OCI-LY1 (cell line): ENCODE data around the gene LASP1NB.

ENCODE experiments used
- H2AFZ ChIP-seq: fragments of 200-600 bp; sonication (generic), shearing (Covaris generic); 2 replicates; pipeline ENCODE4 v1.6.0; 2014; ENCODE audit warnings: antibody characterized with exemption, mild to moderate bottlenecking, low read length
- H3F3A ChIP-seq: fragments of 200-600 bp; sonication (generic), shearing (Covaris generic); 2 replicates; pipeline ENCODE4 v1.6.0; 2014; ENCODE audit warnings: mild to moderate bottlenecking, antibody characterized with exemption, low read length, moderate library complexity; ENCODE audit not compliant: insufficient read depth
- H3K27ac ChIP-seq: fragments of 200-600 bp; sonication (generic); 2 replicates; pipeline ENCODE4 v1.5.1; 2014; ENCODE audit warnings: low read length, mixed run types, mild to moderate bottlenecking, low read depth; ENCODE audit not compliant: poor library complexity, severe bottlenecking
- H3K27me3 ChIP-seq: fragments of 200-600 bp; sonication (generic); 2 replicates; pipeline ENCODE4 v1.6.0; 2014; ENCODE audit warnings: antibody characterized with exemption, mild to moderate bottlenecking, low read length, moderate library complexity; ENCODE audit not compliant: insufficient read depth
- H3K36me3 ChIP-seq: fragments of 200-600 bp; sonication (generic); 2 replicates; pipeline ENCODE4 v1.6.1; 2014; ENCODE audit warnings: mild to moderate bottlenecking, antibody characterized with exemption, low read length, moderate library complexity, mixed read lengths; ENCODE audit not compliant: insufficient read depth
- H3K4me1 ChIP-seq: fragments of 200-600 bp; sonication (generic); 2 replicates; pipeline ENCODE4 v1.5.1; 2014; ENCODE audit warnings: mild to moderate bottlenecking, low read length, moderate library complexity; ENCODE audit not compliant: insufficient read depth, severe bottlenecking
- H3K4me2 ChIP-seq: fragments of 200-600 bp; sonication (generic), shearing (Covaris generic); 2 replicates; pipeline ENCODE4 v1.6.1; 2014; ENCODE audit warnings: low read length
- H3K4me3 ChIP-seq: fragments of 200-600 bp; sonication (generic); 2 replicates; pipeline ENCODE4 v1.5.1; 2014; ENCODE audit warnings: low read length, low read depth, mild to moderate bottlenecking, mixed read lengths; ENCODE audit not compliant: poor library complexity, severe bottlenecking
- H3K79me2 ChIP-seq: fragments of 200-600 bp; shearing (Covaris generic); 2 replicates; pipeline ENCODE4 v1.6.1; 2016; ENCODE audit warnings: mixed run types, low read length, mixed read lengths; ENCODE audit not compliant: insufficient read depth
- H3K9ac ChIP-seq: fragments of 200-600 bp; sonication (generic), shearing (Covaris generic); 2 replicates; pipeline ENCODE4 v1.6.1; 2014; ENCODE audit warnings: mild to moderate bottlenecking, low read length, mixed read lengths
- H3K9me2 ChIP-seq: fragments of 200-600 bp; sonication (generic), shearing (Covaris generic); 2 replicates; pipeline ENCODE4 v1.6.1; 2014; ENCODE audit warnings: low read depth, mild to moderate bottlenecking, low read length, mixed read lengths
- H3K9me3 ChIP-seq: fragments of 200-600 bp; shearing (Covaris generic); 2 replicates; pipeline ENCODE4 v1.6.1; 2014; ENCODE audit warnings: low read length, mixed read lengths
- H4K20me1 ChIP-seq: fragments of 200-600 bp; sonication (generic), shearing (Covaris generic); 2 replicates; pipeline ENCODE4 v1.6.0; 2016; ENCODE audit warnings: mild to moderate bottlenecking, low read length; ENCODE audit not compliant: insufficient read depth
- CTCF ChIP-seq: fragments of 200-600 bp; sonication (generic), shearing (Covaris generic); IDR thresholded peaks from 2 replicates; pipeline ENCODE4 v1.5.1; 2017; ENCODE audit warnings: mild to moderate bottlenecking, antibody characterized with exemption, low read length, moderate library complexity, mixed read lengths
- EZH2 ChIP-seq: fragments of 200-600 bp; sonication (generic), shearing (Covaris generic); IDR thresholded peaks from 2 replicates; pipeline ENCODE4 v1.8.0; 2017; ENCODE audit warnings: borderline replicate concordance, mixed run types, mild to moderate bottlenecking, antibody characterized with exemption, low read length, moderate library complexity, mixed read lengths

LASP1NB gene

GRCh38 chr17:38893113-38893512 is 32.3 kb upstream of the LASP1NB start:
- Histone ChIP-seq H3F3A (no peaks in the 10 kb centered on the region), H3K4me2 (no peak overlapping the region; the same call in 1 of the 2 replicates), H3K9ac (no peak overlapping the region), H3K27ac (peak overlapping the region; percentile 92), H3K27me3 (no peaks in the 10 kb centered on the region), H3K9me2 (no peaks in the 10 kb centered on the region), H4K20me1 (no peaks in the 10 kb centered on the region), H3K4me1 (peaks cover 55% of the 10 kb centered on the region), H2AFZ (no peak overlapping the region), H3K79me2 (no peaks in the 10 kb centered on the region), H3K36me3 (peaks cover 54% of the 10 kb centered on the region; the same call in 1 of the 2 replicates), H3K4me3 (no peak overlapping the region), H3K9me3 (no peaks in the 10 kb centered on the region)
- TF ChIP-seq CTCF (no peak), EZH2 (no peak)

- Histone ChIP-seq H4K20me1 (no peaks in the 10 kb centered on the region), H3K36me3 (peaks cover 54% of the 10 kb centered on the region; the same call in 1 of the 2 replicates), H3K4me1 (peaks cover 60% of the 10 kb centered on the region), H3K27me3 (no peaks in the 10 kb centered on the region), H3K9me3 (no peaks in the 10 kb centered on the region), H3K9ac (no peak overlapping the region), H3K27ac (peak overlapping the region; percentile 92), H3F3A (no peaks in the 10 kb centered on the region), H3K4me3 (no peak overlapping the region), H3K4me2 (no peak overlapping the region), H2AFZ (no peak overlapping the region), H3K79me2 (no peaks in the 10 kb centered on the region), H3K9me2 (no peaks in the 10 kb centered on the region)
- no peak for TF ChIP-seq CTCF
- TF ChIP-seq EZH2, result no peak
Observed at GRCh38 chr17:38893607-38894006, 31.8 kb upstream of the LASP1NB start.

- H3K4me2 ChIP-seq, result no peak overlapping the region
- peaks cover 67% of the 10 kb centered on the region for H3K4me1 ChIP-seq
- no peak for TF ChIP-seq CTCF
- no peak for TF ChIP-seq EZH2
- H3K9ac ChIP-seq, result no peak overlapping the region
- no peaks in the 10 kb centered on the region for H3K9me2 ChIP-seq
- H3K9me3 ChIP-seq, result no peaks in the 10 kb centered on the region
- no peak overlapping the region for H3K4me3 ChIP-seq
- H2AFZ ChIP-seq, result no peak overlapping the region
- H4K20me1 ChIP-seq, result no peaks in the 10 kb centered on the region
- H3K36me3 ChIP-seq, result peaks cover 57% of the 10 kb centered on the region; the same call in 1 of the 2 replicates
- H3K79me2 ChIP-seq, result no peaks in the 10 kb centered on the region
- H3F3A ChIP-seq, result no peaks in the 10 kb centered on the region
- no peaks in the 10 kb centered on the region for H3K27me3 ChIP-seq
- peak overlapping the region; percentile 92 for H3K27ac ChIP-seq
Observed at GRCh38 chr17:38894276-38894675, 31.1 kb upstream of the LASP1NB start.
